Body of pancreas (tissue), 4 donors: ENCODE results near the gene TCEA2.

Source experiments
- CTCF ChIP-seq, 7 experiments: fragments of 450-650 bp in 4 of 7; fragments of 200-600 bp in 3 of 7; sonication (generic) in 3 of 7; IDR thresholded peaks; one replicate each; pipeline ENCODE4 v1.5.1; 2016 to 2019; ENCODE audit warnings: antibody characterized with exemption in 7 of 7
- POLR2A ChIP-seq, 3 donors: fragments of 450-650 bp; IDR thresholded peaks; one replicate each; pipeline ENCODE4 v1.6.1; 2016; ENCODE audit warnings: antibody characterized with exemption in 3 of 3, mild to moderate bottlenecking in 2 of 3

DNA sequence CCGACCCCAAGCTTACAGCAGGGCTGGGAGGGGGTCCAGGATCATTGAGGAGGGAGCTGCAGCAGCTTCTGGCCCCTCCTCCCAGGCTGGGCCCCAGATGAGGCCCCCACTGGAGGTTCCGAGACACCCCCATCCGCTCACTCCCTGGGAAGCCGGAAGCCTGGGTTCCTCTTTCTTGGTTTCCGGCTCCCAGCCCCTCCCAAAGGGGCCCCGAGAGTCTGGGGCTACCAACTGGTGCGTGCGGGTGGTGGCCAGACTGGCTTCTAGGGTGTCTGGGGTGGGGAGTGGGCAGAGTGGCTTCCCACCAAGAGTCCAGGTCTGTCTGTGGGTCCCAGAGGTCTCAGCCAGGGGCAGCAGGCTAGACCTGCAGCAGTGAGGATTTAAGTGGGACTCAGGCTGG, 14.1 kb downstream of the TCEA2 start:
- no peak for TF ChIP-seq CTCF (IDR thresholded peaks at IDR 0.05)
- TF ChIP-seq POLR2A (IDR thresholded peaks at IDR 0.05): no peak
